Spleen (tissue), 7 donors: ENCODE measurements around the gene ELAPOR1.

Experiments
- POLR2A ChIP-seq, 3 donors: fragments of 450-650 bp; IDR thresholded peaks; one replicate each; pipeline ENCODE4 v1.5.1; 2017; ENCODE audit warnings: antibody characterized with exemption in 3 of 3, mild to moderate bottlenecking in 1 of 3
- POLR2AphosphoS5 ChIP-seq, 3 donors: sonication (generic); formaldehyde crosslinking; IDR thresholded peaks; one replicate each; pipeline ENCODE4 v1.5.1; 2017; ENCODE audit warnings: antibody characterized with exemption in 3 of 3
- TF ChIP-seq, protein P1 (sequence below), 11 experiments: fragments of 200-600 bp in 7 of 11; fragments of 450-650 bp in 4 of 11; sonication (generic) in 4 of 11; IDR thresholded peaks in 8 of 11; conservative IDR thresholded peaks in 3 of 11; 1 replicate in 7 of 11; 2 replicates in 4 of 11; pipeline versions ENCODE4 v1.4.0 to v1.8.0; 2016 to 2021; ENCODE audit warnings: antibody characterized with exemption in 11 of 11, inconsistent platforms in 4 of 11, mild to moderate bottlenecking in 1 of 11
- donor health status: DM: no; HTN: no; CAD: no; lungs with moderate emphysema.
- donor health status: DM: no; HTN: no; CAD: no.
- donor health status: DM: no; HTN: no; CAD: no.

DNA sequence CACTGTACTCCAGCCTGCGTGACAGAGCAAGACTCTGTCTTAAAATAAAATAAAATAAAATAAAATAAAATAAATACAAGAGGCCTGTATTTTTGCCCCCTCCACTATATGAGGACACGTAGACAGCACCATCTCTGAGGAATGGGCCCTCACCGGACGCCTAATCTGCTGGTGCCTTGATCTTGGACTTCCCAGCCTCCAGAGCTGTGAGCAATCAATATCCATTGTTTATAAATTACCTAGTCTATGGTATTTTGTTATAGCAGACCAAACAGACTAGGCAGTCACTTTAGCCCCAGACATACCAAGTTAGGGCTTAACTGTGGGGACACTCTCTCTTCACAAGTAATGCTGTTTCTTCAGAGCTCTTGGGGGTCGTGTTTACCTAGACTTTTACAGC is 6.4 kb downstream of the ELAPOR1 start:
- TF ChIP-seq POLR2AphosphoS5 (IDR thresholded peaks at IDR 0.05) (no peak), POLR2A (IDR thresholded peaks at IDR 0.05) (no peak)
- TF ChIP-seq, protein P1, sequence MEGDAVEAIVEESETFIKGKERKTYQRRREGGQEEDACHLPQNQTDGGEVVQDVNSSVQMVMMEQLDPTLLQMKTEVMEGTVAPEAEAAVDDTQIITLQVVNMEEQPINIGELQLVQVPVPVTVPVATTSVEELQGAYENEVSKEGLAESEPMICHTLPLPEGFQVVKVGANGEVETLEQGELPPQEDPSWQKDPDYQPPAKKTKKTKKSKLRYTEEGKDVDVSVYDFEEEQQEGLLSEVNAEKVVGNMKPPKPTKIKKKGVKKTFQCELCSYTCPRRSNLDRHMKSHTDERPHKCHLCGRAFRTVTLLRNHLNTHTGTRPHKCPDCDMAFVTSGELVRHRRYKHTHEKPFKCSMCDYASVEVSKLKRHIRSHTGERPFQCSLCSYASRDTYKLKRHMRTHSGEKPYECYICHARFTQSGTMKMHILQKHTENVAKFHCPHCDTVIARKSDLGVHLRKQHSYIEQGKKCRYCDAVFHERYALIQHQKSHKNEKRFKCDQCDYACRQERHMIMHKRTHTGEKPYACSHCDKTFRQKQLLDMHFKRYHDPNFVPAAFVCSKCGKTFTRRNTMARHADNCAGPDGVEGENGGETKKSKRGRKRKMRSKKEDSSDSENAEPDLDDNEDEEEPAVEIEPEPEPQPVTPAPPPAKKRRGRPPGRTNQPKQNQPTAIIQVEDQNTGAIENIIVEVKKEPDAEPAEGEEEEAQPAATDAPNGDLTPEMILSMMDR (IDR thresholded peaks at IDR 0.05 in 8 of 11, conservative IDR thresholded peaks at IDR 0.05 in 3 of 11), result no peak
